HG03103 (cell line): ENCODE results near the gene ZBTB34.

Experiments used
- ATAC-seq: cut with Tn5 transposase; IDR thresholded peaks from one replicate; pipeline ENCODE4 v1.9.1; 2021; ENCODE audit warnings: low read depth; ENCODE audit not compliant: unreplicated experiment

The ZBTB34 gene

DNA sequence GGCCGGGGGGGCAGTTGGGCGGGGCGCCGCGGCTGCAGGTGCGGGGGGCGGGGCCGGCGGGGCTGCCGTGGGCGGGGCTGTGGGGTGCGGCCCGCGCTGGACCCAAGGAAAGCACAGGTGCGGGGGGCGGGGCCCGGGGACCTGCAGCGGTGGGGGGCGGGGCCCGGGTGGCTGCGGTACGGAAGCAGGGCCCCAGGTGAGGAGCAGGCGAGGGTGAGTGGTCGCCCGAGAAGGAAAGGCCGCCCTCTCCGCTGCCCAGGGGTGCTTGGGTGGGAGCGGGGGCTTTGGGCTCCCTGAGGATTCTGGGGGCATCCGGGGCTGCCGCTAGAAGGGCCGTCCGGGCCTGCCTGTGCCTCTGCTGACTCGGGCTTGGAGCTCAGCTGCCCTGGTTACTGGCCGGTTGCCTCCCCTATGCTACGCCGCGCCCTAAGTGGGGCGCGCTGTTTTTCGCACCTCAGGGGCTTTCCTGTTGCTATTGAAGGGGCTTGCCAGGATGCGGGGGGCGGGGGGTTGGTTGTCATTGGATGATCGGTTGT, 54.9 kb downstream of the ZBTB34 start:
- no peak for ATAC-seq

DNA sequence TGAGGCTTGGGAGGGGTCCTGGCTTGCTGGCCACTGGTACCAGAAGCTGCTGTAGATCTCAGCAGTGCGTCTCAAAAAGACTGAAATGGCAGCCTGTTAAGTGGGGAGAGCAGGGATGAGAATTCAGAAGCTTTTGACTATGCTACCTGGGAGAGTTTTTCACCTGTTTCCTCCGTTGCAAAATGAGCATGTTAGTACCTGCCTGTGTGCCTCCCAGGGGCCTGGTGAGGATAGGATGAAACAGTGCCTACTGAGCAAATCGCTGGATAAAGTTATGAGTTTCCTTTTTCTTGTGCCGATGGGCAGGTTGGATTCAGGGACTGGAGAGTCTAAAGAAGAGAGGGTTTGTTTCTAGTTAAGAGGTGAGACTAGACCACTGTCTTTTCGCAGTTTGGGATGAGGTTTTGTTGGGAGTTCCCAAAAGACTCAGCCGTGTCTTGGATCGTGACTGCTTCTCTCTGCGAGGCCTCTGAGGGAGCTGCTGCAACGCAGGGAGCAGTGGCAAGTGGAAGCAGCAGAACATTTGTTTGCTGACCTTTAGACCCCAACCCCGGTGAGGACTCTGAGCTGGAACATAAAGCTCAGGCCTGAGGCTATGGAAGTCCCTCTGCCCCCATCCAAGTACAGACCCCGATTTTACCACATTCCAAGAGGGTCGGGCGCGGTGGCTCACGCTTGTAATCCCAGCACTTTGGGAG, 55.6 kb downstream of the ZBTB34 start:
- ATAC-seq, result no peak

DNA sequence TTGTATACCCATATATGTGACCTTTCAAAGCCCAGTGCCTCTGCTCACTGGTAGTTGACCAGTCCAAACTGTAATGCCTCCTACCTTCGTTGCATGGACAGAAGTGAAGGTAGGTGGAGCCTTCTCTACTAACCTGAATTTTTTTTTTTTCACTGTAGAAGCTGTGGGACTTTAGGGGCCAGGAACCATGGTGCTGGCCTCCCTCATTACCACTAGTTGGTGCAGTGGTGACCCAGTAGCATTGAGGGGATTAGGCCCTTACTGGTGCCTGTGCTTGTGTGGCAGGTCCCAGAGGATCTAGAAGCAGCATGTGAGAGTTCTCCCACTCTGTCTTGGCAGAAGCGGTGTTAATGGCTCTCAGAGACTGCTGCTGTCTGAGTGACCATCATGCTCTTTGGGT, 56.5 kb downstream of the ZBTB34 start:
- no peak for ATAC-seq

DNA sequence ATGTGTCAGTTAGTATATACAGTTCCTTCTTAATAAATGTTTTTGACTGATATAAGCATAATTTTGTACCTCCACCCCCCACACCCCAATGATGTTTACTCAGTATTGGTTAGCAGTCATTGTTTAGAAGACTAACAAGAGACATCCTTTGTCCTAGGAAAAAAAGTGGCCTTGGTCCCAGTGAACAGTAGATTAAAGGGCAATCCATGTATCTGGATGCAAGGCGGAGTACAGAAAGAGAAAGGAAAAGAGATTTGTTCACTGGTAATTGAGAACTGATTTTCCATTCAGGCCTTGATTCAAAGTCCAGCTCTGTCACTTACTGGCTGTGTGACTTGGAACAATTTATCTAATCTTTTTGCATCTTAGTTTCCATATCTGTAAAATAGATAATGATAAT, 58.8 kb downstream of the ZBTB34 start:
- ATAC-seq, result no peak

DNA sequence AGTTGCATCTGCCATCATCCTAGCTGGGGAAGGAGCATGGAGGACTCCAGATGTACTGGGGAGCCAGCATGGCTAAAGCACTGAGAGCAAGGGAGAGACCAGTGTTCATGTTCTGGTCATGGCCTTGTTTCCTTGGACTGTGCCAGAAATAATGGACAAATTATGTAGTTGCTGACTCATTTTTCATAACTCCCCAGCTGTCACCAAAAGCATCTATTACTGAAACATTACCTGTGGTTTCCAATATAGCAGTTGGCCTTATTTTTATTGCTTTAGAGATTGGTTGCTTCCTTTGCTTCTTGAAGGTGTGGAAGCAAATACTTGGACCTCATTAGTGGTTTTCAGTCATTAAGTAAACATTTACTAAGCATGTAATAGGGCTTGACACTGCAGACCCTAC, 65.4 kb downstream of the ZBTB34 start:
- ATAC-seq, result no peak

DNA sequence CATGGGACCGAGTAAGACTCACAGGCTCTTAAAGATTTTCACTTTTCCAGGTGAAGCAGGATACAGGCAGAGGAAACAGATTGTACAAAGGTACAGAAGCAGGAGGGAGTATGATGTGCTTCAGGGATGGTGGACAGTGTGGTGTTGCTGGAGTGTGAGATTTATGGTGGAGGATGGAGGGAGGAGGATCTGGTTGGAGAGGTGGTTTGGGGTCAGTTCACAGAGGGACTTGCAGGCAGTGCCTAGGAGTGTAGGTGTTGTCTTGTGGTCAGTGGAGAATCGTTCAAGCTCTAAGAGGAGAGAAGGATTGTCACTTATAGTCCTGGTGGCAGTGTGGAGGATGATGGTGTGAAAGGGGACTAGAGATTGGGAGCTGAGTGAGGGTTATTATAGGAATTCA, 65.9 kb downstream of the ZBTB34 start:
- ATAC-seq, result no peak

DNA sequence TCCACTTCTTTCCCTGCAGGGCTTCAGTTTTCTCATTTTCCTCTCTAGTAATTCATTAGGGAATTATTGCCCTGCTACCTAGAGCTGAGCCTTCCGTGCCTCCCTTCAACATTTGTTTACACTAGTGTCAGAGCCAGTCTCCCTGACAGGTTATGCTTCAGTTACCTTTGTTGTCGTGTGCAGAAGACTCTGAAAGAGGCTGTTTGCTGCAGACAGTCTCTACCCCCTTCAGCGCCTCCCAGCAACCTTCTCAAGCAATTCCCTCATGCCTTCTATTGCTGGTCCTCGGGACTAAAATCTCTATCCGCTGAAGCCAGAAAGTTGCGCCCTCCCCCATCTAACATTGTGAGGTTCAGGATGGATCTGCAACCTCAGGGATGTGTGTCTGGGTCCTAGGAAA, 67.0 kb downstream of the ZBTB34 start:
- ATAC-seq, result no peak

DNA sequence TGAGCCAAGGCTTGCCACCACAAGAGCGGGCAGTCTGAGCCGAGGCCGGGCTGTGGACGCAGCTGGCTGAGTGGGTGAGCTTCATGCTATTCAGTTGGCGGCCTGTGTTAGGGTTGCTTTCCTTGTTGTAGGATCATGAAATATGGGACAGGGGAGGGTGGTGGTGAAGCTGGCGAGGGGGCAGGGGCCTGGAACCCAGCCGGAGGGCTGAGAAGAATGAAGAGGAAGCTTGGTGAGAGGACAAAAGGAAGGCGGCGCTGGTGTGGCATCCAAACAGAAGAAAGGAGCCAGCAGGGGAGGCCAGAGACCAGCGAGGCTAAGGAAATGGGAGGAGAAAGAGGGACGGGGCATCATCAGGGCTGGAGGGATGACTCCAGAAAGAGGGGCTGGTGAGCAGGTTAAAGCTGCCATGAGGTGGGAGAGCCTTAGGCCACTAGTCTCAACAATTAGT, 72.5 kb downstream of the ZBTB34 start:
- no peak for ATAC-seq

DNA sequence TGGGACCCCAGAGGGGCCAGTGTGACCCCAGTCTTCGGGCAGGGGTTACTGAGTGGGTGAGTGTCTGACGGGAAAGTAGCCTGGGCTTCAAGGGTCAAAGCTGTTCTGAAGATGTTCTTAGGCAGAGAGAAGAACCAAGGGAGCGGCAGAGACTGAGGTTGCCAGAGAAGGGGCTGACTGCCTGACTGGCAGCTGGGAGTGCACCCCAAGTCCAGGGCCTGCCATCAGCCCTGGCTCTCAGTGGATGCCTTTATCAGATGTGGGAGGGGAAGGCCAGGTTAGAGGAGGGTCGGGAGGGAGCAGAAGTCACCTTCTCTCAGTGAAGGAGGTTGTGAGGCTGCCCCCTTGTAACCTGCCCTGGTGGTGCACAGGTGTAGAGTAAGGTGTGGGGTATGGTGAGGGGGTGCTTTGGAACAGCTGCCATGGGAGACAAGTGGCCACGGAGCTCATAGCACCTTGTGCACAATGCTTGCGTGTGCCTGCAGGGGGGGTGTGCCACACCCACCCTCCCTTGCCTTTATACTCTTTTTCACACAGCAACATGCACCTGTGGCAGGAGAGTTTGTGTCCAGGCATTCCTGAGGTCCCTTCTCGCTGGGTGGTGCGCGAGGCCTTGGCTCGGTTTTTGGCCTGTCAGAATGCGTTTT, 73.0 kb downstream of the ZBTB34 start:
- ATAC-seq, result no peak

DNA sequence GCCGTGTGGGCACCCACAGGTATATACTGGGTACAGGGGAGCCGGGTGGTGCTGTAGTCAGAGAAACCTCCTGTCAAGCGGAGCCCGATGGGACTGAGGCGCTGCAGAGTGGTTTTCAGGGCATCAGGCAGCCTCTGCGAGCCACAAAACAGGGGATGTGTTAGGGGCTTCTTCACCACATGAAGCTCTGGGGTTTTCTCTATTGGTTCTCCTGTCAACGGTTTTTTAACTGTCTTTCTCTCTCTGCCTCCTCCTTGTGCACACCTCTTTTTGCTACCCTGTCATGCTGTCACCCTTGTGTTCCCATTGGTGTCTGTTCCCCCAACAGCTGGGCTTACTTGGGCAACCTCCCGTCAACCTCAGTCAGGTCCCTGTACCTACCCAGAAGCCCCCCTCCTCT, 74.0 kb downstream of the ZBTB34 start:
- ATAC-seq, result no peak
